H1 (cell line): ENCODE measurements around the gene SLC30A9. TPM values are rescaled to one million over a fixed set of nuclear protein-coding genes. Genes with fewer than 3 reads are reported as not detected.

Experiments
- ATF2 ChIP-seq: IDR thresholded peaks from 2 replicates; pipeline ENCODE4 v1.6.1; 2012; ENCODE audit warnings: low read length, inconsistent platforms
- polyA plus RNA-seq, 7 experiments: library from polyadenylated mRNA; depleted of rRNA in 3 of 7; stranded (reverse) in 5 of 7; unstranded in 2 of 7; fragments of >200 nt in 5 of 7; fragments of 200-250 nt in 2 of 7; gene quantifications; 1 replicate in 5 of 7; 2 replicates in 1 of 7; 4 replicates in 1 of 7; pipeline versions ENCODE4 v1.2.1 to v1.2.3, GENCODE V29; 2011 to 2013; ENCODE audit warnings: missing spikeins in 2 of 7, mixed read lengths in 2 of 7
- total RNA-seq: library from RNA; stranded (reverse); fragmentation: NEBNext Ultra II Directional; extraction: Animal tissue kit (Norgen Biotek cat#: 25700); gene quantifications from 2 replicates; pipeline ENCODE4 v1.2.1, GENCODE V29; 2021

Gene SLC30A9
- total and polyA plus RNA-seq, 2 of the 8 experiments (the other 6 are each of a cell fraction or from before 2014, with no cell fraction given) = 41.2 to 67.2 TPM

- no peak for TF ChIP-seq ATF2
Measured at GRCh38 chr4:42008011-42008786, 17.9 kb downstream of the SLC30A9 start (continued).
